HG02610 (cell line): ENCODE measurements around the gene KARS1.
"Not testable (repeated sequence)": the region's sequence is repeated elsewhere in the genome, so short reads cannot be mapped to it uniquely, and the experiment has no call there.

ENCODE experiments used
- ATAC-seq: cut with Tn5 transposase; IDR thresholded peaks from one replicate; pipeline ENCODE4 v1.9.1; 2021; ENCODE audit warnings: mild to moderate bottlenecking, moderate library complexity; ENCODE audit not compliant: unreplicated experiment

Gene KARS1

GRCh38 chr16:75626806-75627205 is 20.7 kb downstream of the KARS1 start:
- no peak for ATAC-seq

DNA sequence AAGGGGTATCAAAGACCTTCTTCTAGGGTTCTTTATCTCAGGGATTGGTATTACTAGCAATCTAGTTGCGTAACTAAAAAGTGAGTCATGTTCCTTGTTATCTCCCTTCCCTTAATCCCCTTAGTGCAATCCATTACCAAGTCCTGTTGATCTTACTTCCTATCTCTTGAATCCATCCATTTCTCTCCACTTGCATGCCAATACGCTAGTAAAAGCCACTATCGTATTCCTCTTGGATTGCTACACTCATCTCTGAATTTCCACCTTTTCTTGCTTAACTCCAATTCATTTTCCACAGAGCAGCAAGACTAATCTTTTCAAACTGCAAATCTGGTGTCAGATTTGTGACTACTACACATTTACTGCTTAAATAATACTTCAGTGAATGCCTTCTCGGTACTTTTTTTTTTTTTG is 22.5 kb downstream of the KARS1 start:
- ATAC-seq = no peak

GRCh38 chr16:75622761-75623605 is 24.5 kb downstream of the KARS1 start, which contains the start of gene ADAT1:
TSS of gene ADAT1 (minus strand) at chr16:75623281. CDS start at chr16:75620799, 2,482 bp downstream.
- ATAC-seq = peak; percentile 97

GRCh38 chr16:75621170-75621477 is 26.3 kb downstream of the KARS1 start:
- no peak for ATAC-seq

DNA sequence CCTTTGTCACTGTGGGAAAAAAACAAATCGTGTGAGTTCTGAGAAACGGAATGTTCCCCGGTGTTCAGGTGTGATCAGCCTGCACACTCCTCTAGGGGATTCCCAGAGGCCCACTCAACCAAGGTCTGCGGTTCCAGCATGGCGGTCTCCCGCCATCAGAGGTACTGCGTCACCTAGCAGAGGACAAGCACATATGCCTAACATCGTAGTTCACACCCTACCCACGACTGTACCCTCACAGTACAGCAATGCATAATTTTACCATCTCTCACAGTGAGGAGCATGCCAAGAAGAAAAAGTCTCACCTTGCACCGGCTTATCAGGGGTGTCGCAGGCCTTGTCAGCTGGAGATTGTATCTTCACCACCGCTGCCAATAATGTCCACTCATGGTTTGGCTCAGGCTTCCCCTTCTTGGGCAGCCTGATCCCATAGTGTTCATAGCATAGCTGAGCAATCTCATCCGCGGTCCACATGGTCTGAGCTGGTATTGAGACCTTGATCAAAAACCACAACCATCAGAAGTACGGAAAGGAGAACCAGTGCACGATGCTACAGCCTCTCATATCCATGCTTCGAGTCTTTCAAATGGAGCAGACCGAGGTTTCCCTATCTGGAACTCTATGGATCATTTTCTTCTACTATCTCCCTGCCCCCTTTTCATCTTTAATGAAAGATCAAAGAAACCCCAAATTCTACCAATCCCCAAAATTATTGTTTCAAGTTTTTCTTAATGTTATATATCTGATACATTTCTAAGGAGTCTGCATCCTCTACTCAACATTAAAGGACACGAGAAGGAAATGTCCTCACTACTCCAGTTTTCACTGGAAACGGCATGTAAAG is 26.9 kb downstream of the KARS1 start:
- no peak for ATAC-seq

- ATAC-seq = no peak
Observed at GRCh38 chr16:75618780-75619179, 28.7 kb downstream of the KARS1 start.

- ATAC-seq = no peak
Observed at GRCh38 chr16:75617121-75617520, 30.3 kb downstream of the KARS1 start.

- peak; percentile 64 for ATAC-seq
Observed at GRCh38 chr16:75616521-75617010, 30.9 kb downstream of the KARS1 start.

GRCh38 chr16:75615619-75616018 is 31.8 kb downstream of the KARS1 start:
- no peak for ATAC-seq

DNA sequence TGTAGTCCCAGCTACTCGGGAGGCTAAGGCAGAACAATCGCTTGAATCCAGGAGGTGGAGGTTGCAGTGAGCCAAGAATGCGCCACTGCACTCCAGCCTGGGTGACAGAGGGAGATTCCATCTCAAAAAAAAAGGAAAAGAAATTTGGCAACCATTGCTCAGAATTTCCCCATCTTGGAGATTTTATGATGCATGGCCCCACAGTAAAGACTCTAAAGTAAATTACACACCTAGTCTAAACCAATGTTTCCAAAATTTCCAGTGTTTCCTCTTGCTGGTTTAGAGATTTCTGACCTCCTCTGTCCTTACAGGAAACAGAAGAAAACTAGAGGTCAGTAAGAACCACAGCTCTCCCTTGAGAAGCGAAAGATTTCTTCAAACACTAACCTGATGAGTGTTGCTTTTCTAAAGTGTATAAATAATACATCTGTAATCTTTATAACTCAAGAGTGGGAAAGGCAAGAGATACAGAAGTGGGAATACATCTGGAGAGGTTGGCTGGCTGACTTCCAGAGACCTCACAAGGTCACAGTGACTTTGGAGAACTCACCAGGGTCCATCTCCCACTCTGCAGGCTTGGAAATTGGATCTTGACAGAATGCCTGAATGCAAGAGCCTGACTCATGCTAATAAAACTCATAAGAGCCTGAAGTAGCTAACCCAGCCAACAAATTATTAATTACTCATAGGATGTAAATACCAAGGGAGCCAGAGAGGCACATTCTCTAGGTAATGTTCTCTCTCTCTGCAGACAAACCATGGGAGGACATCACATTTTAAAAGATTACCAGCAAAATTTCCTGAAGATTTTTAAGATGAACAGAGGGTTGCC is 33.2 kb downstream of the KARS1 start:
- no peak for ATAC-seq

DNA sequence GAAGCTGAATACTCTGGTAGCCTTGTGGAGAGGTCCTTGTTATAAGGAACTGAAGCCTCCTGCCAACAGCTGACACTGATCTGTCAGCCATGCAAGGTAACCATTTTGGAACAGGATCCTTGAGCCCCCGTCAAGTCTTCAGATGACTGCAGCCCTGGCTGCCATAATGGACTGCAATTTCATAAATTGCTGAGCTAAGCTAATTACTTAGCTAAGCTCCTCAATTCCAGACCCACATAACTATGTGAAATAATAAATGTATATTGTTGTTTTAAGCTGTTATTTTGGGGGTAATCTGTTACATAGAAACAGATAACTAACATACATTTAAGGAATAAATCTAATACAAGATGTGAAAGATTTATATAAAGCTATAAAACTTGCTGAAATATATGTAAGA is 41.0 kb downstream of the KARS1 start:
- no peak for ATAC-seq

- ATAC-seq = no peak
Observed at GRCh38 chr16:75603241-75603640, 44.2 kb downstream of the KARS1 start.

- ATAC-seq = no peak
Observed at GRCh38 chr16:75599452-75600277, 47.8 kb downstream of the KARS1 start.

DNA sequence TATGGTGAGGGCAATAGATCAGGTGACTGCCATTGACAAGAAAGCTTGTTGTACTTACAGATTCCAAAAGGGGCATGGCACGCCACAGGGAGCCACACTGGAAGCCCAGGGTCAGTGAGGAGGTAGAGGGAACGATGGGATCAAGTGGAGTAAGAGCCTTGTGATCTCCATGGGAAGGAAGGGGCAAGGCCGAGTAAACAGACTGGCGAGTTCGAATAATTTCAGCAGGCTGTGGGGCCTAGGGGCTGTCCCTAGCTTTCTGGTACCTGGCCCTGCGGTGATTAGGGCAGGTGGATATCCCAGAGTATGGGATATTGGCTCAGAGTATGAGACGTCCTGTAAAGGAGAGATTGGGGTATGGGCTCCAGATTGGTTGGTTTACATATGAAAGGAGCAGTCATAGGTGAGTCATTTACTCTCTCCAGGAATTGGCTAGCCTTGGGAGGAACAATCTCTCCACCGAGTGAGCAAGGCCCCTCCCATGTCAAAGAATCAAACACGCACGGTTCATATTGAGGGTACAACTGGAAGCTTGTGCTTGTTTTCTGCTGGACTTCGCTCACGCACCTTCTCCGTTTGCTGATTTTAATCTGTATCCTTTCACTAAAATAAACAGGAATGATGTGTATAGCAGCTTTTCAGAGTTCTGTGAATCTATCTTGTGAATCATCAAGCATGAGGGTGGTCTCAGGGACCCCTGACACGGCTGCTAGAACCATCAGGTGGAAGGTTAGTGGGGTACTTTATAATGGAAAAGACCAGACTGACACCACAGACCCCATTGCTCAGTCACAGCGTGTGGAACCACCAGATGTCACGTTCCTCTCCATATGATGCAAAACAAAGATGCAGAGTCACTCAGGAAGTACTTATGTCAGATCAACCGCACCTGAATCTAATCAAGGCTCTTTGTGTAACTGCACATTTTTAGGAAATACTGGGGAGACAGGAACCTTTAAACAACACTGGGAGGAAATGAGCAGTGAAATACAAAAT is 53.3 kb downstream of the KARS1 start:
- no peak for ATAC-seq

DNA sequence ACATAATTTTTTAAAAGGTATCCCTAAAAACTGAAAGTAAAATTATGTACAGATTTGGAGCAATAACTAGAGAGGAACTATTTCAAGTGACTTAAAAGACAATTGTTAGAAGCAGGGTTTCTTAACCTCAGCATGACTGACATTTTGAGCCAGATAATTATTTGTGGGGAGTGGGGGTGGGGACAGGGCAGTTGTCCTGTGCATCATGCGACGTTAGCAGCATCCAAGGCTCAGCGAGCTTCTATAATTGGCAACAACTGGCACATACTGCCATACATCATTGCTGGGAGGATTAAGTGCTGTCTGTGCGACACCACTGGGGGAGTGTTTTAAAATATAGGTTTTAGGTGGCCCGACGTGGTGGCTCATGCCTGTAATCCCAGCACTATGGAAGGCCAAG is 54.2 kb downstream of the KARS1 start:
- ATAC-seq = no peak

GRCh38 chr16:75591927-75592326 is 55.5 kb downstream of the KARS1 start:
- ATAC-seq = not testable (repeated sequence)

DNA sequence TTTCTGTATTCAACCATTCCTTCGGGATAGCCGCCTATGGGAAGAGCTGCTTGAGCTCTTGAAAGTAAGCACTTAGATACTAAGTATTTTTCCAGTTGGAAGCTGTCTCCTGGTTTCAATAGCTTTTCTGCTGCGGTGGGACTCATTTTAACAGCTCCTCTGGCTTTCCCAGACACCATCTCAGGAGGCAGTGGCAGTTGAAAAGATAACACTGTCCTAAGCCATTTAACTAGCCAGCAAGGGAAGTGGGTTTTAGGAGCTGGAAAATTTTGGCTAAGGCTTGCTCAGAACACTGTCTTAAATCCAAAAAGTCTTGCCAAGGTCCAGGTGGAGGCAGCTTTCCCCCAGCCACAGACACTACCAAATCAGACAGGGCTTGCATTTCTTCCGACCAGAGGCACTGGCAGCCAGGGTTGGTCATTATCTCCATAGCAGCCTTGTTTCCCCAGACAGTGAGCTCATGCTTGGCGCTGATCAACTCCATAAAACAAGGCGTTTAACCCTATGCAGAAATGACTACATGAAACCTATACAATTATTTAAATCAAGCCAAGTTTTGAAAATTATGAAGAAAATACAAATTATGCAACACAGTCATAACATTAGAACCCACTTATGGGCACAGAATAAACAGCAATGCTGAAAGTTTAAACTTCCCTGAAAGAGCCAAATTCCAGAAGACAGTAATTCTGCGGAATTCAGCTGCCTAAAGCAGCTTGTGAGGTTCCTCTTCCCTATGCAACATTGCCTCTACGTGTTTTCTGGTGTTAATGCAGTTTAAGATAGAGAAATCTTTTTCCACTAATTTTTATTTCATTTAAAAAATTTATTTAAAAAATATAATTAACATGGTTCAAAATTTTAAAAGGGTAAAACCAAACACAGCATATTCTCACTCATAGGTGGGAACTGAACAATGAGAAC is 56.3 kb downstream of the KARS1 start:
- ATAC-seq = no peak

DNA sequence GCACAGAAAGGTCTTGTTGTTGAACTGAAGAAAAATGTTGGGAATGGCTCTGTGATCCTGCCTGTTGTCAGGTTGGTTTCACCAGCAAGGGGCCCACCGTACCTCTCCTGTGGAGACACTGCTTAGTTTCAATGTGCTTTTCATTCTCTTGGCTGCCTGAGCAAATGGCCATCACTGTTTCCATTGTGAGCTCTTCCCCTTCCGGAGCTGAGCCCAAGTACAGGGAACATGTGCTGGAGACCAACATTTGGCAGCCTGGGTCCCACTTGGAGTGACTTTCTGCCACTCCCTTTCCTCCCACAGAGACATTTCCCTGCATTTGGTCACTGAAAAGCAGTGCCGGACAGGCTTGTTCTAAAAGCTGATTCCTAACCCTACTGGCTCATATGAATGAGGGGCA is 58.2 kb downstream of the KARS1 start:
- ATAC-seq = no peak
